Inflammatory macrophage treated with lipopolysaccharide for 1 hour (primary cell): ENCODE results near the gene TEAD1.
A peak's percentile ranks its signal among the peaks of the same experiment; 100 is the strongest.
"Not testable (repeated sequence)": the region's sequence is repeated elsewhere in the genome, so short reads cannot be mapped to it uniquely, and the experiment has no call there.

Source experiments
- DNase-seq, 2 donors: peaks; one replicate each; pipeline ENCODE4 v3.0.0-alpha.2; 2020 to 2022

TEAD1 gene

DNA sequence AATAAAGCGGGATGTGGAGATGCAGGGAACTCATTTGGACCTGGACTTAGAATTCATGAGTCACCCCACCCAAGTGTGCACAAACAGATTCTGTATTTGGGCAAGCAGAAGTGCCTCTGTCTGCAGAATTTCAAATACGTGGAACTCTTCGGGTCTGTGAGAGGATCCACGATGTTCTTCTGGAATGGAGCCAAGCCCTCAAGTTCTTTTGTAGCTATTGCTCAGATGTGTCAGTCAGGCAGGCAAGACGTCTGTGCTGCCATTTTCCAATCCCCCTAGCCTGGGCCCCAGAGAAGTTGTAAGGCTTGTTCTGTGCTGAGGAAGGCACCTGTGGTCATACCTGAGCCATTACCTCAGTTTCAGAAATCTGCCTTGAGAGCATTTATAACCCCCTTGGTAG, 202.1 kb downstream of the TEAD1 start:
- no peak for DNase-seq

DNA sequence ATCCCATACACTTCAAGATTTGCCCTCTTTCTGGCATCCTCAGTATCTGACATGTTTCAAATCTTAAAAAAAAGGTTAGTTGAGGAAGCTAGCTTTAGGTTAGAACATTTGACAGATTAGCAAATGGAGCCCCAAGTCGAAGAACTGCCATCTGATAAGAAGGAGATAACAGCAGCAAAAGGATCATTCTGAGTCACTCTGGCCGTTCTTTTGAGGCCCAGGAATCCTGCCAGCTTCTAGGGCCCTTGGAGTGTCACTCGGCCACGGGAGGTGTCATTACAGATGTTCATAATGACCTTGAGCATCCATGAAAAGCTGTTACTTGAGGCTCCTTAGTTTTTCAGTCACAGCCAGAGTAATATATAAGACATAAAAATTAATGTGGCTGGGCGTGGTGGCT, 202.8 kb downstream of the TEAD1 start:
- DNase-seq = no peak

DNA sequence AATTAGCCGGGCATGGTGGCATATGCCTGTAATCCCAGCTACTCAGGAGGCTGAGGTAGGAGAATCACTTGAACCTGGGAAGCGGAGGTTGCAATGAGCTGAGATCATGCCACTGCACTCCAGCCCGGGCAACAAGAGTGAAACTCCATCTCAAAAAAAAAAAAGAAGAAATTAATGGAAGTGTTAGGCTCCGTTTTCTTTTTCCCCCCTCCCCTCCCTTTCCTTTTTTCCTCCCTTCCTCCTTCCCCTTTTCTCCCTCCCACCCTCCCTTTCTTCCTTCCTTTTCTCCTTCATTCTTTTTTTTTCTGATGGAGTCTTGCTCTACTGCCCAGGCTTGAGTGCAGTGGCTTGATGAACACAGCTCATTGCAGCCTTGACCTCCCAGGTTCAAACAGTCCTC, 203.3 kb downstream of the TEAD1 start:
- not testable (repeated sequence) for DNase-seq

DNA sequence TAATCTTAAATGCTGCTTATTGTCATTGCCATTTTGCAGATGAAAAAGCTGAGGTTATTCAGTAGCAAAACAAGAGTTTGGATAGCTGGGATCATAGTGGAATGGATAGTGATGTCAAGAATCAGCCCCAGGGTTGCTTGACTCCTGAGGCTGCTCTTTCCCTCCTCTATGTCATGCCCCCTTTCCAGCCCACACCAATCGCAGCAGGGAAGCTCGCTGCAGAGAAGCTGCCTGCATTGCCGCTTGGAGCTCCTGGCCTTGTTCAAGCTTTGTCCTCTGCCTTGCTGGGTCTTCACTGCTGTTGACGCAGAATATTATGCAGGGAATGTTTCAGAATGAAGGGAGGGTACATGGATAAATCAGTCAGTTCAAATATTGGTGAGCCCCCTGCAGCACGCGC, 206.1 kb downstream of the TEAD1 start:
- no peak for DNase-seq

DNA sequence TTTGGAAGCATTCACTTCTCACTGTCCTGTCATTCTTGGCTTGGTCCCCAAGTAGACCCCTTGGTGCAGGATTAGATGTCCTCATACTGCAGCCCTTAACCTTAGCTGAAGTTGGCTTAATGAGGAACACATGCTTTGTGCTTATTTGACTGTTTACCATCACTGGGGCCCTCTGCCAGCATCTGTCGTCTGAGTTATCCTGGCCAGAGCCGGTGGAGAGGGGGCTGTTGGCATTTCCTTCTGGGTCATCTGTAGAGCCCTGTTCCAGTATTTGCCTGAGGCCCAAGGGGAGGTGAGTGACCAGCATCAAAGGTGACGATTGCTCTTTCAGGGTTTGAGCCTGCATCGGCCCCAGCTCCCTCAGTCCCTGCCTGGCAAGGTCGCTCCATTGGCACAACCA, 208.4 kb downstream of the TEAD1 start:
- DNase-seq = no peak

DNA sequence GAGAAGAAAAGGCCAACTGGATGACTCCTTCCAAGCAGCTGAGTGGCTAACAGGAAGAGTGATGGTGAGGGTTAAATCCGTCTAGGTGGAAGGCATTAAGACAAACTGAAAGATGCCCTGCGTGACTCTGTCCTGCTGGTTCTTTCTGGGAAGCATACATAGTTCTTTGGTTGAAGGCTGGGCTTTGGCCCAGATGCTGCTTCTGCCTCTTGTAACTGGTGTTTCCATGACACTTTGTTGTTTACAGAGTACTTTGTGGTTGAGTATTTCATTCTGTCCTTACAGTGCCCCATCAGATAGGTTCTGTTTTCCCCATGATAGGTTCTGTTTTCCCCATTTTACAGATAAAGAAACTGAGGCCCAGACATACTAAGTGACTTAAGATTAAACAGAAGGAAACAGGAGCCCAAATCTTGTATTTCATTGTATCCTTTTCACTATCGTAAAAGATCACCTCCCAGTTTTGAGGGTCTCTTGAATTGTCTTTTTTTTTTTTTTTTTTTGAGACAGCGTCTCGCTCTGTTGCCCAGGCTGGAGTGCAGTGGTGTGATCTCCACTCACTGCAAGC, 210.6 kb downstream of the TEAD1 start:
- DNase-seq = no peak

DNA sequence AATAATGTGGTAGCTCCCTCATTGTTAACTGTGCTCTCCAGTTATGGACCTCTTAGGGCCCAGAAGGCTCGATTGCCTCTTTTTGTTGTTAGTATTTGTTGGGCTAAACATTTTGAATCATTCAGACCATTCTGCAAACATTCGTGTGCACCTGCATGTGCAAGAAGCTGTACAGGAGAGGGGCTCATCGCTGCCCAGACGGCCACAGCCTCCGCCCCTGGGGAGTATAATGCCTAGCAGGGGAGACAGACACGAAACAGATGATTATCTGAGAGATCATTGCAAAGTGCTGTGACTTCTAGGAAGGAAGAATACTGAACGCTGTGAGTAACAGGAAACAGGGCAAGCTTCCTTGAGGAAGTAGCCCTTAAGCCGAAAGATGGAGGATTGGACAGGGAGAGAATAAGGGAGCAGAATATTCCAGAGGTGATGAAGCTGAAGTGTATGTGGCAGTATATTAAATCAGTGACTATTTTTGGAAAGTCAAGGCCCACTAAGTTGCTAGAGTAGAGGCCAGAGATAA, 211.6 kb downstream of the TEAD1 start:
- no peak for DNase-seq

DNA sequence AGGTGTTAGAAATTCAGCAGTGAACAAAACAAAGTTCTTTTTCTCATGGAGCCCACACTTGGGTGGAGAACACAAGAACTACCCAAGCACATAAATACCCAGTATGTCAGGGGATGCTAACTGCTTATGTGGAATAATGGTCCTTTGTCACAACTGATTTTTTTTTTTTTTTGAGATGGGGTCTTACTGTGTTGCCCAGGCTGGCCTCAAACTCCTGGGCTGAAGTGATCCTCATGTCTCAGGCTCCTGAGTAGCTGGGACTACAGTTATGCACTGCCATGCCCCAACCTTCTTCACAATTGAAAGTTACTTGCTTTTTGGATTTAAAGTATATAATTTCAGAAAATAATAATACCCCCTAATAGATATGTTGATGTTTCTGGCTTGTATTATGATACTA, 212.3 kb downstream of the TEAD1 start:
- no peak for DNase-seq

DNA sequence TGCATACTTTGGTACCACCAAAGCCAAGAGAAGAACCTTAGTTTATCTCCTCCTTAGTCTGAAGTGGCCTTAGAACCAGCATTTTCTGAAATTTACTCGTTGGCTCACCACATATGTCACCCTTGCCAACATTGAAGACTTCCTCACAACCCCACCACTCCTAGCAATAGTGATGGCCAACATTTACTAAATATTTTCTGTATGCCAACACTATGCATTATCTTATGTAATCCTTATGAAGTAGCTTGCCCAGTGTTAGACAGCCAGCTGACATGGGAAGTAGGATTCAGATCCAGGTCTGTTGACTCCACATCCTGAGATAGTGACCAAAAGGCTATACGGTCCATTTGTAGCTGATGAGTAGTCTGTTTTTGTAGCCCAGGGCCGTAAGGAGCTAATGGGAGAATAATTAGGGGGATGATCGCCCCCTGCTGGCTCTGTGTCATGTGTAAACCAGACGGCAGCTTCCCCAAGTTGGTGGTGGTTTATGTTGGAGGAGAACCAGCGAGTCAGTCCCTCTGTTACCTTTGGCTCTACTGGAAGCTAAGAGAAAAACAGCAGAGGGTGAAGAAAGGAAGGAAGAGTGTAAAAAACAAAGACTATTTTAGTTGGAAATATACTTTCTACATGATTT, 214.4 kb downstream of the TEAD1 start:
- DNase-seq = peak; percentile 48 to 87

DNA sequence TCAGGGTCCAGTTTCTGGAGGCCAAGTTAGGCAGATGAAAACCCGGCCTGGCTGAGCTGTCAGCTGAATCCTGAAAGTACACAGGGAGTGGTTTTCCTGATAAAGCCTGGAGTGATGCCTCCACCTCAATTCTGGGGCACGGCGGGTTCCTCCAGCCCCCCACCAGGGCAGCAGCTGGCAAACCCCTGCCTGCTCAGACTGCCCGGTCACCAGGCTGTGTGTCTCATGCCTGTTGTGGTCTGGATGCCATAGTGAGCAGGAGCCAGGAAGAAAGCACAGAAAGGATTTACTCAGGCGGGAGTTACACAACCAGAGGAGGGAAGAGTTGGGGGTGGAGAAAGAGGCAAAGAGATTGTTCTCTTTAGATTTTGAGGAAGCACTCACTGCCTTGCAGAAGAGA, 215.0 kb downstream of the TEAD1 start:
- DNase-seq = peak; percentile 82 to 85

DNA sequence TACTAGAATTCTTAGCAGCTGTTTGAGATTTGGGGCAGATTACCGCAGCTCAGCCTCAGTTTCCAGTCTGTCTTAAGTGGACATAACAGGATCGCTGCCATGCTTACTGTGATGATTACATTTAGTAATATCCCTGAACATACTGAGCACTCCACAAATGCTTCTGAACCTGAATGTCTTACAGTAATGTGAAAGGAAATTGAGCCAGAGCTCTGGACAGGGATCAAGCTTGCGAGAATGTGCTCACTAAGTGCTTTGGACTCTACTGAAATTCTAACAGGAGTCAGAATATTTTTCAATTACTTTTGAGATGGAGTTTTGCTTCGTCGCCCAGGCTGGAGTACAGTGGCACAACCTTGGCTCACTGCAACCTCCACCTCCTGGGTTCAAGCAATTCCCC, 216.3 kb downstream of the TEAD1 start:
- no peak for DNase-seq

DNA sequence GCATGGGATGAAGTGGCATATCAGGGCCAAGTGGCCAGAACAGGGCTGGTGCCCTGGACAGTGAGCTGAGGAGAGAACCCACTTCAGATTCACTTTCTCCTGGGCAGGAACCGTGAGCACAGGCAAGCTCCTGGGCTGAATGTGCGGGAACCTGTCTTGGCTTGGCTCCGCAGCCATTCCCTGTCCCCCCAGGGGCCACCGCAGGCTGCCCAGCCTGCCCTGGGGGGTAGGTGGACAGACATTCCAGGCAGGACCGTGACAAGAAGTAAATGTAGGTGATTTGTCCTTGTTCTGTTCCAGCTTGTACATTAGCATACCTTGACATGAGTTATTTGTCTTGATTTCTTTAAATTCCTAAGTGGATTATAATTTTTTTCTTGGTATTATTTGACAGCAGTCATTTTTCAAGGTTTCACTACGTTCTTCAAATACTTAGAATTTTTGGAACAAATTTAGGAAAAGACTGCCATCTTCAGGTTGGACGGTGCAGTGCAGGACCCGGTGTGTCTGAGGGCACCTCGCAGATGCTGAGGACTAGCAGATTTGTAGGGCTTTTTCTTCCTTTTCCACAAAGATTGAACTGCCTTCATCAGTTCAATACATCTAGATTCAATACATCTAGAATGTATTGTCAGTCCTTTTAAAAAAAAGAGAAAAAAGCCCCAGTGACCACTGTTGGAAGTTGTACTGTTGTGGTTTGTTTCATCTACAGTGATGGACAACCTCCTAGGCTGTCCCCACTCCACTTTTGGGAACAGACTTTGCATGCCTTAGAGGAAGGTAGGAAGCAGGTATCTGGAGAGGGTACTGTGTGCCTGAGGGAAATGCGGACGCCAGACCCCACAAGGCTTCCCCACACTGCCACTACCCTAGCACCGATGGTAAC, 219.8 kb downstream of the TEAD1 start:
- peak; percentile 14 to 93 for DNase-seq

DNA sequence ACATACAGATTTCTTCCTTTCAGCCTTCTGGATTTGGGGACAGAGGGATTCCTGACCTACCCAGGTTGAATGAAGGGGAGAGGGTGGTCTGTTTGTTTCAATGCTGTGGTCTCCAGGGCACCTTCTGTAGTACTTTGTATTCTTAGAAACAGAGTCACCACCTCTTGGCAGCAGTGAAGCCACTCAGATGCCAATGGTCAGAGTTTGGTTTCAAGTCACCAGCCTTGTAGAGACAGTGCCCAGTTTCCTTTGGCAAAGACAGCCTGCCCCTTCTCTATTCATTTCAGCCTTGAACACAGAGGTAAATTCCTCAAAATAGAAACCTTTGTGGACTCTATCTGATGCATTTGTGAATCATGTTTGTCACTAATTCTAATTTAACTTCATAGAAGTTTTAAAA, 223.2 kb downstream of the TEAD1 start:
- no peak for DNase-seq

DNA sequence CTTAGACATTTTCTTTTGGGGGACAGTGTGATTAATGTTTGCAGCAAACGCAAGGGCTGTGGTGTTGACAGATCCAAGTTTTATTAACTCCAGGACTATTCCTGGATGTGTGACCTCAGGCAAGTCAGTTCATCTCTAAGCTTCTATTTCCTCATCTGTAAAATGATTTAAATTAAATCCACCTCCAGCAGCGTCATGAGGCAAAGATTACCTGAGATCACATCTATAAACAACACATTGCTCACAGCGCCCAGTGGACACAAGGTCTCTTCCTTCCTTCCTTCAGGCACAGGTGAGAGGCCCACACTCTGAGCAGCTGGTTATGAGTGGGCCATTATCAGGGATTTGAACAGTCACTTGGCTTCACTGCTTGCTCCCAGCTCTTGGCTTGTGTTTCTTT, 223.6 kb downstream of the TEAD1 start:
- DNase-seq = no peak

DNA sequence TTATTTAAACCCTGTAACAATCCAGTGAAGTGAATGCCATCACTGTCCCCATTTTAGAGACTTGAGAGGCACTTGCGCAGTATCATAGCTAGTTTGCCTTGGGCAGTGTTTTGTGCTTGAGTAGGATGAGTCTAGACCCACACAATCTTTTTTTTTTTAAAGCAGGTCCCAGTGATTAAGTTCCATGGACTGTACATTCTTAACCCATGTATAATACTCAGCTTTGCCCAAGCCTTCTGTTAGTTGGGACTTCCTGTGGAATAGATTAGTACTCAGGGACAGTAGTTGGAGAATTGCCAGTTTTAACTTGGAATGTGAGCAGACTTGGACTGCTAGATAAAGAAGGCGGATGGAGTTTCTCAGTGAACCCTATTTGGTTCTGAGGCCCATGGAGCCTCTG, 226.3 kb downstream of the TEAD1 start:
- no peak for DNase-seq

DNA sequence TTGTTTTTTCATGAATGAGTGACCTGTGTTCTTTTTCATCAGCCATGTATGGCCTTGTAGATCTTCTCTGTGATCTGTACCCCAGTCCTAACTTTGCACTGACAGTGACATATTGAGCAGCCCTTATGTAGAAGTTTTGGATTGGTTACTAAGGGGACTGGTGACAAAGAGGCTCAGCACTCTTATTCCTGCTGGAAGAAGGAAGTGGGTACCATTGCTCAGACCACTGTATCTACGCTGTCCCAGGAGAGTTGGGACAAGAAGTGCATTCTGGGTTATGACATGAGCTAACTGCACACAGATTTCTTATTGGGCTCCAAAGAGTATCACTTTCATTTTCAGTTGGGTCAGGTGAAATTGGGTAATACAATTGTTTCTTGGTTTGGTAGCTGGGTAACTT, 227.1 kb downstream of the TEAD1 start:
- DNase-seq = peak in 1 of 2 donors; percentile 1

DNA sequence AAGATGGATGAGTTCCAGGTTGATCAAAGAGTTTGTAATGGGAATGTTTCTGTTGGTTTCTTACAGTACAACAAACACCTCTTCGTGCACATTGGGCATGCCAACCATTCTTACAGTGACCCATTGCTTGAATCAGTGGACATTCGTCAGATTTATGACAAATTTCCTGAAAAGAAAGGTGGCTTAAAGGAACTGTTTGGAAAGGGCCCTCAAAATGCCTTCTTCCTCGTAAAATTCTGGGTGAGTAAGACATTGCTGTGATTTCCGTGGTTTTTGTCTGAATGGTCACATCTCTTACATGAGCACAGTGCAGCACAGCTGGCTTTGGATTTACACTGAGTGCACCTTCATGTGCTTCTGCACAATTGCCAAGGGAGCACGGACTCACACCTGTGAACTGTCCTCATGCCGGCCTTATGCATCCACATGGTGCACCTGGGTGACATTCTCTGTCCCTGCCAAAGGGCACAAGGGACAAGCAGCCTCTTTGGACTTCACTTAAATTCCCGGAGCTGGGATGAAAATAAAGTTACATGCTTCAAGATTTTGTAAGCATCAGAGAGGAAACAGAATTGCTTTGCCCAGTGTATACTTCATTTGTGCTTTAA, 227.8 kb downstream of the TEAD1 start:
- no peak for DNase-seq

DNA sequence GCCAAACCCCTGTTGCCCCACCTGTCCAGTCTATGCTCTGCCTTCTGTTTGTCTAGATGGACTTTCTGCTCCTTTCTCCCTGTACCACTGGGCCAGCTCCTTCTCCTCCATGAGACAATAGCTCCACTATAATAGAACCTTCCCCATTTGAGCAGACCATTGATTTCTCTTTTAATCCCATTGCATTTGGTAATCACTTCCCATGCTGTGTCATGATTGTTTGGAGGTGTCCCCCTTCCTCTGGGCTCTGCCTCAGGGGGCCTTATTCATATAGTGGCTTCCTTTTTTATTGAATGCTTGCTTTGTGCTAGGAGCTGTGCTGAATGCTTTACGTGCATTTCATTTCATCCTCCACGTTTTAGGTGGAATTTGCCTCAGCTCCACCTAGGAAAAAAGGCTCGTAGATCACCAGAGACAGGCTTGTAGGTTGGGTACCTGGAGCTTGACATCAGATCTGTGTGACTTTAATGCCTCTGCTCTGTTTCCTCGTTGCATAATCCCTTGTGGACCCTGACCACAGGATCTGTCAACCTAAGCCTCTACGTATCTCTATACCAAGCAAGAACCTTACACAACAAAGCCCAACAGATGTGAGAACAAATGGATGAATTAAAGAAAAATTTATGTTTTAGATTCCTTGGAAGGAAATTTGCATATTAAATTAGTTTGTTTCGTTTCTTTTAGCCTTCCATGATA, 228.7 kb downstream of the TEAD1 start:
- DNase-seq = no peak

DNA sequence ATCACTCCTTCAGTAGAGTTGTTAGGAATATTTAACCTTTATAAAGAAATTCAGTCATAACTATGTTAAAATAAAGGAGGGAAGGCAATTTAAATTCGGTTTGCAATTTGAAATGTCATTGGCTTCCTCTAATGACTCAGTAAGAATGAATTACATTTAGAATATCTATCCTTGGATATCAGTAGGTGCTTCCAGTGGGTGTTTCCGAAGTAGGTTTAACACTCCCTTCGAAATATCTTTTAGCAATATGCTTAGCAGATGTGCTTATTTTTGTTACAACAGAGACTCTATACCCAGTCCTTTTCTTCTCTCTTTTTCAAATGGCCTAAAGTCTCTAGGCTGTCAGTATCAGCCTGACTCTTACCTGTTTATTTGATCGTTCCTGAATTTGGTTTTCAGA, 231.2 kb downstream of the TEAD1 start:
- no peak for DNase-seq

DNA sequence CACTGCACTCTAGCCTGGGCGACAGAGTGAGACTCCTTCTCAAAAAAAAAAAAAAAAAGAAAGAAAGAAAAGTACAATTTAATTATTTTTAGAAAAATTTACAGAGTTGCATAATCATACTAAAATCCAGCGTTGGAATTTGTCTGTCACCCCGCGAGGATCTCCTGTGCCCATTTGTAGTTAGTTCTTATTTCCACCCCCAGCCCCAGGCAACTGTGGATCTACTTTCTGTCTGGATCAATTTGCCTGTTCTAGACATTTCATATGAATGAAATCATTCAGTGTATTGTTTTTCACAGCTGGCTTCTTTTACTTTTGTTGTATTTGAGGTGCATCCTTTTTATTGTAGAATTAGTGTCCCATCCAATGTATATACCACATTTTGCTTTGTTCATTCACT, 232.3 kb downstream of the TEAD1 start:
- DNase-seq = no peak

DNA sequence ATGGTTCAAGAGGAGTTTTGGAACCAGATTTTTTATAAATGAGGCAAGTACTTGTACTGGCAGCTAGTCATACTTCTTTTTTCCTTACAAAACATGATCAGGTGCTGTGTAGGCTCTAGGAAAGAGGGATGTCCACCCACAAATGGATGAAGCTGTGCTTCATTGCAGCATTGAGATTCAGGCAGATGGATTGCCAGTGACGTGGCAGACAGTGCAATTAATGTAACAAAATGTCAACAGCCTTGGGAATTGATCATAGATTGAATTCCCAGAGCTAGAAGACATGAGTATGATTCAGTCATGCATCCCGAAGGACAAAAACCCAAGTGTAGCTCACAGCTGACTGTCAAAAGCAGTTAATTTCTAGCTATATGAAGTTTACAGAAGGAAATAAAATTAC, 235.7 kb downstream of the TEAD1 start:
- no peak for DNase-seq

DNA sequence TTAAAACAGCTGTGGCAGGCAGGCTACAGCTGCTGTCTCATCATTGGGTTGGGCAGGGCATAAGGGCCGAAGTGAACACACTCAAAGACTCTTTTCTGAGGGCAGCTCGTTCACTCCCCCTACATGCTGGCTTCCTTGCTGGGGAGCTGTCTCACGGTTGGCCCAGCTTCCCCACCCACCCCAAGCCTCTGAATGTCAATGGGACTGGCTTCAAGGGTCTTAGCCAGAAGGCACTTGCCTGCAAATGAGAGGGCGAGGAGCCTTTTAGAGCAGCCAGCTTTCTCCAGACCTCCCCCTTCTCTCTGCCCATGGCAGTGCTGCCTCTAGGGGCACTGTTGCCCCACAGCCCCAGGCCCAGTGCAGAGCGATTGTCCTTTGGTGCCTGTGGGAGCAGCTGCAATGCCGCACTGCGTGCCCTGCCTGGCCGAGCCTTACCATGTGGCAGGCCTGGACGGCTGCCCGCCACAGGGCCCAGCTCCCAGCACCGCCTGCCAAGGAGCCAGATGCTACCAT, 240.2 kb downstream of the TEAD1 start:
- no peak for DNase-seq

DNA sequence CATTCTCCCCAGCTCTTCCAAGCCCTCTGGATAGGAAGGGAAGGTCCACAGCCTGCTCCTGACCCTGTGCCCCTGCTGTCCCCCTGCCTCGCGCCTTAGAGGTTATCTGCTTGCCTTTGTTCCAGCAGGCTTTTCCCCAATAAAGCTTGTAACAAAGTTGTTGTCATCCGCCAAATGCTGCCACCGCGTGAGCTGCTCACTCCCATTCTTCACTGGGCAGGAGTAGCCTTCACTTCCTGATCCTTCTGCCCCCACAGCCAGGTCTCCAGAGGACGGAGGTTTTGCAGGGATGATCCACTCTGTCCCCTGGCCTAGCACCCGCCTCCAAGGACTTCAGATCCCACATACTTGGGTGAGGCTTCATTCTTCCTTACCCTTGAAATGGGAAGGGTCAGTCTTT, 240.9 kb downstream of the TEAD1 start:
- no peak for DNase-seq
